ENCODE results near the gene PLXDC2. TPM values are rescaled to one million over a fixed set of nuclear protein-coding genes. Genes with fewer than 3 reads are reported as not detected.
"Not testable (repeated sequence)": the region's sequence is repeated elsewhere in the genome, so short reads cannot be mapped to it uniquely, and the experiment has no call there.

Gene PLXDC2
- total and polyA plus RNA-seq, 10 donors = 1.8 to 50.4 (median 29.7) TPM

GRCh38 chr10:20195076-20195475 lies 378.8 kb downstream of the PLXDC2 start:
- Histone ChIP-seq H3K9me3 (no peaks in the 10 kb centered on the region), H3K4me1 (peaks cover 0 to 4% (median 0%) of the 10 kb centered on the region in 6 donors), H3K36me3 (no peaks in the 10 kb centered on the region), H3K27me3 (replicated peaks in 1 of 7) (no peaks in the 10 kb centered on the region), H3K4me3 (no peak overlapping the region), H3K27ac (no peak overlapping the region)
- TF ChIP-seq POLR2AphosphoS5 (IDR thresholded peaks at IDR 0.05) (no peak), POLR2A (IDR thresholded peaks at IDR 0.05) (no peak), CTCF (IDR thresholded peaks at IDR 0.05 in 8 of 11, conservative IDR thresholded peaks at IDR 0.05 in 3 of 11) (no peak)
- intact Hi-C loops (cut with DNase I; ENCODE audit: low total_unique reads) = no loop called here
- DNase-seq = no peak
- 86 to 93% (median 87%) methylated on average over 6 of the region's 6 CpGs for WGBS, 5 donors

GRCh38 chr10:20200758-20201157 lies 384.5 kb downstream of the PLXDC2 start:
- no peaks in the 10 kb centered on the region for H3K36me3 ChIP-seq
- H3K4me1 ChIP-seq = no peaks in the 10 kb centered on the region
- H3K9me3 ChIP-seq = no peaks in the 10 kb centered on the region
- DNase-seq = no peak
- TF ChIP-seq CTCF (IDR thresholded peaks at IDR 0.05 in 8 of 11, conservative IDR thresholded peaks at IDR 0.05 in 3 of 11) = no peak
- no peak for TF ChIP-seq POLR2AphosphoS5 (IDR thresholded peaks at IDR 0.05)
- no peak for TF ChIP-seq POLR2A (IDR thresholded peaks at IDR 0.05)
- no peaks in the 10 kb centered on the region for H3K27me3 ChIP-seq (replicated peaks in 1 of 7)
- H3K27ac ChIP-seq = no peak overlapping the region
- no peak overlapping the region for H3K4me3 ChIP-seq
- intact Hi-C loops (cut with DNase I; ENCODE audit: low total_unique reads) = no loop called here
- WGBS, 5 donors = 48 to 66% (median 55%) methylated on average over 1 of the region's 1 CpG

DNA sequence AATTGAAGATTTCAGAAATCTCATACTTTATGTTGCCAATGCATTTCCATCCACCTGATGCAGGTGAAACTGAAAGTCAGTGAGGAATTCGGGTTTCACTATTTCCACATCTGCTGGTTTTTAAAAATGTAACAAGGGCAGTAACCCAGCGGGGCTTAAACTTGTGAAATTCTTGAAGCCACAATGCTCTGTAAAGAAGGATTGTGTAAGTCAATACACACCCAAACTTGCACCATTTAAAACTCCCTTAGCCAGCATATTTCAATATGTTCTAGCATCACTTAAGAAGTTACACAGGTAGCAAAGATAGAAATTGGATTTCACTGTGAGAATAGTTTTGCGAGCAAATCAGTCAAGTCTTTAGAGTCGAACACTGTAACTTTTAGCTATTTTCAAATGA lies 386.1 kb downstream of the PLXDC2 start:
- no peak for TF ChIP-seq POLR2A (IDR thresholded peaks at IDR 0.05)
- no peak for TF ChIP-seq CTCF (IDR thresholded peaks at IDR 0.05 in 8 of 11, conservative IDR thresholded peaks at IDR 0.05 in 3 of 11)
- intact Hi-C loops (cut with DNase I; ENCODE audit: low total_unique reads) = no loop called here
- peak overlapping the region in 1 of 8 donors; percentile 23 for H3K4me3 ChIP-seq
- H3K36me3 ChIP-seq = no peaks in the 10 kb centered on the region
- no peaks in the 10 kb centered on the region for H3K9me3 ChIP-seq
- no peaks in the 10 kb centered on the region for H3K27me3 ChIP-seq (replicated peaks in 1 of 7)
- no peak for DNase-seq
- H3K4me1 ChIP-seq = no peaks in the 10 kb centered on the region
- H3K27ac ChIP-seq = peak overlapping the region in 2 of 8 donors; percentile 17 to 52
- 58 to 83% (median 74%) methylated on average over 4 of the region's 4 CpGs for WGBS, 5 donors

DNA sequence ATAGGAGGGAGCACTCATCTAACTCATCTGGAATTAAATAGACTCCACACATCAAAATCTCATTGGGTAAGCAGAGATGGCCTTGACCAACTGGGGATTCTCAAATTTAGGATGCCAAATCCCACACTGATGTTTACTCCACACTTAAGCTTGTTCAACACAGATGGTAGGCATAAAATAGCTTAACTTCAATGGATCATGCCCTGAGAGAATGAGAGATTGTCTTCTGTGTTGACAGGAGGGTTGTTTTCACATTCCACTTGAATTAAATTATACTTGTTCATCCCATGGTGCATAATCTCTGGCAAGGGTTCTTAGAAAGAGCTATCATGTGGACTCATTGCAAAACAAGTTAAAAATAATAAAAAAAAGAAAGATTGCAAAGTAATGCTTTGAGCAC lies 391.4 kb downstream of the PLXDC2 start:
- H3K9me3 ChIP-seq = peaks cover 0 to 8% (median 0%) of the 10 kb centered on the region in 8 donors
- no peaks in the 10 kb centered on the region for H3K27me3 ChIP-seq (replicated peaks in 1 of 7)
- no peaks in the 10 kb centered on the region for H3K4me1 ChIP-seq
- H3K4me3 ChIP-seq = no peak overlapping the region
- H3K27ac ChIP-seq = no peak overlapping the region
- intact Hi-C loops (cut with DNase I; ENCODE audit: low total_unique reads) = no loop called here
- no peak for DNase-seq
- no peaks in the 10 kb centered on the region for H3K36me3 ChIP-seq
- TF ChIP-seq CTCF (IDR thresholded peaks at IDR 0.05 in 8 of 11, conservative IDR thresholded peaks at IDR 0.05 in 3 of 11) (no peak), POLR2A (IDR thresholded peaks at IDR 0.05) (no peak), POLR2AphosphoS5 (IDR thresholded peaks at IDR 0.05) (no peak)

DNA sequence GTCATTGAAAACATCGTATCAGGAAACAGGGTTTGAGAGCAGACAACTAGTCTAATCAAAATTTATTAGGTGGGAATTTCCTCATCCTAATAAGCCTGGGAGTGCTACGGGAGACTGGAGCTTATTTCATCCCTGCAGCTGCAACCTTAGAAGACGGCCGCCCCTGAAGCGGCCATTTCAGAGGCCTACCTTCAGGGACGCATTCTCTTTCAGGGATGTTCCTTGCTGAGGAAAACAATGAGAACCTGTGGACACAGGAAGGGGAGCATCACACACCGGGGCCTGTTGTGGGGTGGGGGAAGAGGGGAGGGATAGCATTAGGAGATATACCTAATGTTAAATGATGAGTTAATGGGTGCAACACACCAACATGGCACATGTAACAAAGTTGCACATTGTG lies 392.9 kb downstream of the PLXDC2 start:
- H3K9me3 ChIP-seq; H3K36me3 ChIP-seq; H3K4me1 ChIP-seq; H3K27me3 ChIP-seq (replicated peaks in 1 of 7); H3K27ac ChIP-seq; DNase-seq; H3K4me3 ChIP-seq; intact Hi-C loops (cut with DNase I; ENCODE audit: low total_unique reads): not testable (repeated sequence)
- WGBS, 5 donors = 88 to 97% (median 94%) methylated on average over 7 of the region's 7 CpGs
